ENCODE data around the gene WDR26. TPM values are rescaled to one million over a fixed set of nuclear protein-coding genes. Genes with fewer than 3 reads are reported as not detected.

Gene WDR26
- total RNA-seq, 3 donors from 2014 or later (not counting 1 experiment from before 2014, with no cell fraction given): 244 to 310 (median 261) TPM

DNA sequence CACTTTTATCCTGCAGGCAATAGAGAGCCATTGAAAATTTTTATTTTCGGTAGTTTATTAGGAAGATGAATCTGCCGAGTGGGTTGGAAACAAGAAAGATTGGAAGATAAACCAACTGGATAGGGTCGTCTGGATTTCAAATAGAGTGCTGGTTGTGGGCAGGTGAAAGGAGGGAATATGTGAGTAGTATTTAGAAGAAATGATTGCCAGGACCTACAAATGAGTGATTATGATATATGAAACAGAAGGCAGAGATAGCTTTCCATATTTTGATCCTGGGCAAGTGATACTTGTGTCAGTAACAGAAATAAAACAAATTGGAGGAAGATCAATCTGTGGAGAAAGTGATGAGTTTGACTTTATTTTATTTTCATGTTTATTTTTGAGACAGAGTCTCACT lies 75.4 kb downstream of the WDR26 start:
- Histone ChIP-seq H3K9me3 (ENCODE audit: control insufficient read depth, insufficient read depth, low read length) (no peaks in the 10 kb centered on the region), H3K27me3 (ENCODE audit: control insufficient read depth, insufficient read depth, low read length) (no peaks in the 10 kb centered on the region), H3K36me3 (ENCODE audit: control insufficient read depth, insufficient read depth, low read length) (peaks cover 1% of the 10 kb centered on the region), H3K27ac (ENCODE audit: low read length) (no peak overlapping the region), H3K4me3 (ENCODE audit: low read length) (no peak overlapping the region), H3K4me1 (ENCODE audit: control insufficient read depth, insufficient read depth, low read length) (peaks cover 14% of the 10 kb centered on the region)
- Mint-ChIP-seq H3K36me3 (no peaks in the 10 kb centered on the region), H3K27ac (peak overlapping the region; percentile 85 to 94), H3K9me3 (no peaks in the 10 kb centered on the region), H3K4me3 (peak overlapping the region; percentile 95), H3K27me3 (ENCODE audit: low read depth in 2 of 2) (no peaks in the 10 kb centered on the region), H3K4me1 (peaks cover 51 to 53% of the 10 kb centered on the region in 2 donors)
- TF ChIP-seq, protein P1, sequence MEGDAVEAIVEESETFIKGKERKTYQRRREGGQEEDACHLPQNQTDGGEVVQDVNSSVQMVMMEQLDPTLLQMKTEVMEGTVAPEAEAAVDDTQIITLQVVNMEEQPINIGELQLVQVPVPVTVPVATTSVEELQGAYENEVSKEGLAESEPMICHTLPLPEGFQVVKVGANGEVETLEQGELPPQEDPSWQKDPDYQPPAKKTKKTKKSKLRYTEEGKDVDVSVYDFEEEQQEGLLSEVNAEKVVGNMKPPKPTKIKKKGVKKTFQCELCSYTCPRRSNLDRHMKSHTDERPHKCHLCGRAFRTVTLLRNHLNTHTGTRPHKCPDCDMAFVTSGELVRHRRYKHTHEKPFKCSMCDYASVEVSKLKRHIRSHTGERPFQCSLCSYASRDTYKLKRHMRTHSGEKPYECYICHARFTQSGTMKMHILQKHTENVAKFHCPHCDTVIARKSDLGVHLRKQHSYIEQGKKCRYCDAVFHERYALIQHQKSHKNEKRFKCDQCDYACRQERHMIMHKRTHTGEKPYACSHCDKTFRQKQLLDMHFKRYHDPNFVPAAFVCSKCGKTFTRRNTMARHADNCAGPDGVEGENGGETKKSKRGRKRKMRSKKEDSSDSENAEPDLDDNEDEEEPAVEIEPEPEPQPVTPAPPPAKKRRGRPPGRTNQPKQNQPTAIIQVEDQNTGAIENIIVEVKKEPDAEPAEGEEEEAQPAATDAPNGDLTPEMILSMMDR (IDR thresholded peaks at IDR 0.05): no peak
- no peak for ATAC-seq
- 94% methylated on average over 3 of the region's 3 CpGs for WGBS (ENCODE audit: insufficient coverage)
- intact Hi-C loops (cut with micrococcal nuclease): loop anchor here (10.0 kb wide), 1 partner anchor 364 kb away; no protein-coding TSS in a partner anchor
- DNase-seq: no peak

DNA sequence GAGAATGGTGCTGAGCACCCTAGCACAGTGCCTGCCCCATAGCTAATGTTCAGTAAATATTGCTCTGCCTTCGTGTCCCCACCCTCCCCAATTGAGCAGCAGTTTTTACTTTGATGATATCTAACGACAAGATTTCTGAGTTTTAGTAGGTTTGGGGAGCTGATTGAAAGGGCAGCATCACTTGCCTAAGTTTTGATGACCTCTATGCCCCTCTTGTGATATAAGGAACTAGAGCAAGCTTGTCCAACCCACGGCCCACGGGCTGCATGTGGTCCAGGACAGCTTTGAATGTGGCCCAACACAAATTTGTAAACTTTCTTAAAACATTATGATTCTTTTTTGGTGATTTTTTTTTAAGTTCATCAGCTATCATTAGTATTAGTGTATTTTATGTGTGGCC lies 76.4 kb downstream of the WDR26 start:
- Mint-ChIP-seq H3K9me3 (no peaks in the 10 kb centered on the region), H3K4me3 (peak overlapping the region; percentile 95), H3K27me3 (ENCODE audit: low read depth in 2 of 2) (no peaks in the 10 kb centered on the region), H3K27ac (peak overlapping the region; percentile 85 to 94), H3K36me3 (no peaks in the 10 kb centered on the region), H3K4me1 (peaks cover 51% of the 10 kb centered on the region in 2 donors)
- H3K27ac ChIP-seq (ENCODE audit: low read length): no peak overlapping the region
- DNase-seq (no peak), ATAC-seq (no peak)
- no peak overlapping the region for H3K4me3 ChIP-seq (ENCODE audit: low read length)
- no peaks in the 10 kb centered on the region for H3K9me3 ChIP-seq (ENCODE audit: control insufficient read depth, insufficient read depth, low read length)
- H3K27me3 ChIP-seq (ENCODE audit: control insufficient read depth, insufficient read depth, low read length): no peaks in the 10 kb centered on the region
- no peaks in the 10 kb centered on the region for H3K36me3 ChIP-seq (ENCODE audit: control insufficient read depth, insufficient read depth, low read length)
- TF ChIP-seq, protein P1 (IDR thresholded peaks at IDR 0.05): no peak
- intact Hi-C loops (cut with micrococcal nuclease): loop anchor here (10.0 kb wide), 1 partner anchor 363 kb away; no protein-coding TSS in a partner anchor
- peaks cover 14% of the 10 kb centered on the region for H3K4me1 ChIP-seq (ENCODE audit: control insufficient read depth, insufficient read depth, low read length)
- WGBS (ENCODE audit: insufficient coverage): 78% methylated on average over 4 of the region's 4 CpGs

DNA sequence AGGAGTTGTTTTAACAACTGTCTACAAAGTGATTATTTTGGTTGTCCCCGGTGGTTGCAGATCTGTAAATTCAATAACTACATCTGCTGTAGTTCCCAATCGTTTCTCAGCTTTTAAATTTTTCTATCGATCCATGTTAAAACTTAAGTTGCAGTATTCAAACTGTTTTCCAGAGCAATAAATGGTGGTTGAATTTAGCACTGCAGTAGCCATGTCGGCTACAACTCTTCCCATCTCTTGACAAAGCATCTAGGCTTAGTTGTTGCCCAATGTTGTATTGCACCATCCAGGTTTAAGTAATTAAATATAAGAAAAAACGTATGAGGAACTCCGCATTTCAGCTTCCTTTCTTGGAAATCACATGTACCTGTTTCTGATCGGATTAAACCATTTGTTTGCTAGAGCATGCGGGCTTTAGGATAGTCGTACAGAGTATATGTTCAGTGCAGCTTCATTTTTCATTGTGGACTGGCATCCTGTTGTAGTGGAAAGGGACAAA lies 76.9 kb downstream of the WDR26 start:
- no peaks in the 10 kb centered on the region for H3K9me3 Mint-ChIP-seq
- peak overlapping the region; percentile 85 to 94 for H3K27ac Mint-ChIP-seq
- DNase-seq (no peak), ATAC-seq (no peak)
- H3K4me1 Mint-ChIP-seq: peaks cover 46% of the 10 kb centered on the region in 2 donors
- WGBS (ENCODE audit: insufficient coverage): 45% methylated on average over 9 of the region's 9 CpGs
- Histone ChIP-seq H3K4me3 (ENCODE audit: low read length) (peak overlapping the region; percentile 61), H3K9me3 (ENCODE audit: control insufficient read depth, insufficient read depth, low read length) (no peaks in the 10 kb centered on the region), H3K36me3 (ENCODE audit: control insufficient read depth, insufficient read depth, low read length) (no peaks in the 10 kb centered on the region), H3K27ac (ENCODE audit: low read length) (no peak overlapping the region), H3K27me3 (ENCODE audit: control insufficient read depth, insufficient read depth, low read length) (no peaks in the 10 kb centered on the region), H3K4me1 (ENCODE audit: control insufficient read depth, insufficient read depth, low read length) (peaks cover 14% of the 10 kb centered on the region)
- H3K36me3 Mint-ChIP-seq: no peaks in the 10 kb centered on the region
- intact Hi-C loops (cut with micrococcal nuclease): loop anchor here (1.0 to 10.0 kb wide), 3 partner anchors 19 to 363 kb away; partner anchors contain the start of gene WDR26
- H3K4me3 Mint-ChIP-seq: peak overlapping the region; percentile 95
- TF ChIP-seq, protein P1 (IDR thresholded peaks at IDR 0.05): no peak
- no peaks in the 10 kb centered on the region for H3K27me3 Mint-ChIP-seq (ENCODE audit: low read depth in 2 of 2)

All from natural killer cell (primary cell).